ENCODE results near the gene UBASH3B.
A peak's percentile ranks its signal among the peaks of the same experiment; 100 is the strongest.

Gene UBASH3B

GRCh38 chr11:122681070-122681469 is 25.5 kb downstream of the UBASH3B start:
- no peak for DNase-seq

GRCh38 chr11:122681735-122682134 is 26.2 kb downstream of the UBASH3B start:
- DNase-seq, result no peak

- no peak for DNase-seq
Observed at GRCh38 chr11:122682464-122682863, 26.9 kb downstream of the UBASH3B start.

- no peak for DNase-seq
Observed at GRCh38 chr11:122685041-122685440, 29.5 kb downstream of the UBASH3B start.

- no peak for DNase-seq
Observed at GRCh38 chr11:122686111-122686510, 30.6 kb downstream of the UBASH3B start.

- no peak for DNase-seq
Observed at GRCh38 chr11:122690384-122690783, 34.9 kb downstream of the UBASH3B start.

- no peak for DNase-seq
Observed at GRCh38 chr11:122690801-122691548, 35.5 kb downstream of the UBASH3B start.

GRCh38 chr11:122691549-122692150 is 36.1 kb downstream of the UBASH3B start:
- DNase-seq, result no peak

GRCh38 chr11:122692444-122692843 is 36.9 kb downstream of the UBASH3B start:
- no peak for DNase-seq

- no peak for DNase-seq
Observed at GRCh38 chr11:122695076-122695615, 39.6 kb downstream of the UBASH3B start.

GRCh38 chr11:122696662-122697061 is 41.1 kb downstream of the UBASH3B start:
- DNase-seq, result peak; percentile 74

GRCh38 chr11:122697636-122698167 is 42.2 kb downstream of the UBASH3B start:
- peak; percentile 64 for DNase-seq

- DNase-seq, result no peak
Observed at GRCh38 chr11:122698392-122698791, 42.9 kb downstream of the UBASH3B start.

GRCh38 chr11:122700666-122701065 is 45.1 kb downstream of the UBASH3B start:
- no peak for DNase-seq

- no peak for DNase-seq
Observed at GRCh38 chr11:122701143-122701542, 45.6 kb downstream of the UBASH3B start.

- DNase-seq, result no peak
Observed at GRCh38 chr11:122703541-122704272, 48.2 kb downstream of the UBASH3B start.

GRCh38 chr11:122705396-122705795 is 49.9 kb downstream of the UBASH3B start:
- DNase-seq, result no peak

GRCh38 chr11:122706291-122707088 is 51.0 kb downstream of the UBASH3B start:
- no peak for DNase-seq

GRCh38 chr11:122707111-122707510 is 51.6 kb downstream of the UBASH3B start:
- no peak for DNase-seq

GRCh38 chr11:122707901-122708300 is 52.4 kb downstream of the UBASH3B start:
- DNase-seq, result no peak

GRCh38 chr11:122709039-122709760 is 53.7 kb downstream of the UBASH3B start:
- no peak for DNase-seq

- no peak for DNase-seq
Observed at GRCh38 chr11:122711362-122711761, 55.8 kb downstream of the UBASH3B start.
